H9 (cell line): Measurements from ENCODE around the gene CATSPERE. TPM values are rescaled to one million over a fixed set of nuclear protein-coding genes. Genes with fewer than 3 reads are reported as not detected.

Source experiments
- DNase-seq: peaks from one replicate; pipeline ENCODE4 v3.0.0-alpha.2; 2017
- H2AFZ ChIP-seq: one replicate; pipeline ENCODE4 v1.6.1; 2013; ENCODE audit warnings: mild to moderate bottlenecking, low read length, control low read depth, moderate library complexity
- H2AK5ac ChIP-seq: 2 replicates; pipeline ENCODE4 v1.6.1; 2013; ENCODE audit warnings: low read length, control low read depth, mixed read lengths; ENCODE audit not compliant: insufficient read length
- H2BK120ac ChIP-seq: one replicate; pipeline ENCODE4 v1.6.1; 2013; ENCODE audit warnings: low read depth, mild to moderate bottlenecking, low read length, control low read depth, inconsistent platforms; ENCODE audit not compliant: poor library complexity, severe bottlenecking
- H2BK12ac ChIP-seq: 2 replicates; pipeline ENCODE4 v1.6.1; 2013; ENCODE audit warnings: low read length, control low read depth, mixed read lengths, low read depth; ENCODE audit not compliant: insufficient read length
- H2BK15ac ChIP-seq: 2 replicates; pipeline ENCODE4 v1.6.1; 2013; ENCODE audit warnings: low read depth, low read length, control low read depth
- H2BK20ac ChIP-seq: one replicate; pipeline ENCODE4 v1.6.1; 2013; ENCODE audit warnings: low read depth, mild to moderate bottlenecking, low read length, control low read depth, inconsistent platforms; ENCODE audit not compliant: poor library complexity, severe bottlenecking
- H2BK5ac ChIP-seq: 2 replicates; pipeline ENCODE4 v1.6.1; 2013; ENCODE audit warnings: low read length, control low read depth, mixed read lengths; ENCODE audit not compliant: insufficient read length
- H3K14ac ChIP-seq: 2 replicates; pipeline ENCODE4 v1.6.1; 2013; ENCODE audit warnings: low read length, control low read depth; ENCODE audit not compliant: insufficient read depth
- H3K18ac ChIP-seq: 2 replicates; pipeline ENCODE4 v1.6.1; 2013; ENCODE audit warnings: low read depth, mild to moderate bottlenecking, mixed read lengths, low read length, control low read depth; ENCODE audit not compliant: insufficient read length
- H3K23ac ChIP-seq: 2 replicates; pipeline ENCODE4 v1.6.1; 2013; ENCODE audit warnings: low read length, control low read depth, mixed read lengths, low read depth; ENCODE audit not compliant: insufficient read length
- H3K23me2 ChIP-seq: 2 replicates; pipeline ENCODE4 v1.6.1; 2013; ENCODE audit warnings: low read depth, mild to moderate bottlenecking, mixed read lengths, low read length, control low read depth; ENCODE audit not compliant: insufficient read length, poor library complexity, severe bottlenecking
- H3K27ac ChIP-seq: 2 replicates; pipeline ENCODE4 v1.5.1; 2013; ENCODE audit warnings: low read length, control low read depth, mixed read lengths, low read depth; ENCODE audit not compliant: insufficient read length
- H3K27me3 ChIP-seq: 2 replicates; pipeline ENCODE4 v1.6.1; 2013; ENCODE audit warnings: low read length, control low read depth, inconsistent platforms; ENCODE audit not compliant: insufficient read depth
- H3K4ac ChIP-seq: 2 replicates; pipeline ENCODE4 v1.6.1; 2013; ENCODE audit warnings: low read depth, mild to moderate bottlenecking, control low read depth, inconsistent platforms, low read length, moderate library complexity
- H3K4me1 ChIP-seq: 2 replicates; pipeline ENCODE4 v1.6.1; 2013; ENCODE audit warnings: low read length, control low read depth, inconsistent platforms; ENCODE audit not compliant: insufficient read depth
- H3K4me2 ChIP-seq: 2 replicates; pipeline ENCODE4 v1.6.1; 2013; ENCODE audit warnings: low read length, control low read depth, mixed read lengths; ENCODE audit not compliant: insufficient read length, insufficient read depth
- H3K56ac ChIP-seq: 2 replicates; pipeline ENCODE4 v1.6.1; 2013; ENCODE audit warnings: low read depth, mild to moderate bottlenecking, mixed read lengths, low read length, control low read depth; ENCODE audit not compliant: insufficient read length
- H3K79me1 ChIP-seq: 2 replicates; pipeline ENCODE4 v1.6.1; 2013; ENCODE audit warnings: low read depth, mild to moderate bottlenecking, moderate library complexity, low read length, control low read depth, inconsistent platforms; ENCODE audit not compliant: insufficient read depth, poor library complexity, severe bottlenecking
- H3K79me2 ChIP-seq: 2 replicates; pipeline ENCODE4 v1.6.1; 2013; ENCODE audit warnings: low read length, control low read depth, inconsistent platforms; ENCODE audit not compliant: insufficient read depth
- H3K9ac ChIP-seq: 2 replicates; pipeline ENCODE4 v1.6.1; 2013; ENCODE audit warnings: low read length, control low read depth, mixed read lengths; ENCODE audit not compliant: insufficient read length; ENCODE audit errors: extremely low read depth
- H3K9me3 ChIP-seq: one replicate; pipeline ENCODE4 v1.6.1; 2013; ENCODE audit warnings: low read depth, low read length, inconsistent platforms; ENCODE audit not compliant: control insufficient read depth
- H3T11ph ChIP-seq: one replicate; pipeline ENCODE4 v1.6.1; 2013; ENCODE audit warnings: mild to moderate bottlenecking, low read length, control low read depth, inconsistent platforms
- H4K20me1 ChIP-seq: one replicate; pipeline ENCODE4 v1.6.1; 2013; ENCODE audit not compliant: control insufficient read depth, insufficient read length, insufficient read depth
- H4K5ac ChIP-seq: 2 replicates; pipeline ENCODE4 v1.6.1; 2013; ENCODE audit warnings: low read depth, mild to moderate bottlenecking, mixed read lengths, low read length, control low read depth; ENCODE audit not compliant: insufficient read length
- H4K8ac ChIP-seq: replicated peaks from 2 replicates; pipeline ENCODE4 v1.6.1; 2013; ENCODE audit warnings: low read length, control low read depth, mixed read lengths, low read depth; ENCODE audit not compliant: insufficient read length
- H4K91ac ChIP-seq: 2 replicates; pipeline ENCODE4 v1.6.1; 2013; ENCODE audit warnings: low read depth, mild to moderate bottlenecking, moderate library complexity, mixed read lengths, low read length, control low read depth; ENCODE audit not compliant: insufficient read length
- H3K27ac Mint-ChIP-seq, 3 experiments: 2 replicates in 2 of 3; 3 replicates in 1 of 3; pipeline ENCODE4 v1.8.0; 2020 to 2021; ENCODE audit warnings: mixed read lengths in 3 of 3, mild to moderate bottlenecking in 1 of 3, moderate library complexity in 1 of 3
- H3K27me3 Mint-ChIP-seq: 2 replicates; pipeline ENCODE4 v1.8.0; 2021; ENCODE audit warnings: low read depth, mild to moderate bottlenecking, moderate library complexity, mixed read lengths
- H3K36me3 Mint-ChIP-seq, 3 experiments: 2 replicates in 2 of 3; 3 replicates in 1 of 3; pipeline ENCODE4 v1.8.0; 2020 to 2021; ENCODE audit warnings: low read depth in 3 of 3, mixed read lengths in 3 of 3; ENCODE audit not compliant: insufficient read depth in 1 of 3
- H3K4me1 Mint-ChIP-seq, 2 experiments: 2 replicates each; pipeline ENCODE4 v1.8.0; 2020; ENCODE audit warnings: mixed read lengths in 2 of 2
- H3K4me3 Mint-ChIP-seq, 2 experiments: 2 replicates in 1 of 2; 3 replicates in 1 of 2; pipeline ENCODE4 v1.8.0; 2020 to 2021; ENCODE audit warnings: mild to moderate bottlenecking in 2 of 2, mixed read lengths in 2 of 2, moderate library complexity in 1 of 2
- H3K9me3 Mint-ChIP-seq, 2 experiments: 2 replicates in 1 of 2; 3 replicates in 1 of 2; pipeline ENCODE4 v1.8.0; 2020; ENCODE audit warnings: mild to moderate bottlenecking in 2 of 2, mixed read lengths in 2 of 2, moderate library complexity in 1 of 2
- CTCF ChIP-seq: fragments of 200-600 bp; sonication (generic); conservative IDR thresholded peaks from 3 replicates; pipeline ENCODE4 v1.8.0; 2021; ENCODE audit warnings: antibody characterized with exemption, mild to moderate bottlenecking
- WGBS: extraction: QIAGEN DNeasy Blood & Tissue Kit; methylation state at CpG from one replicate; pipeline ENCODE4 v1.1.7; 2013; ENCODE audit warnings: missing lambda C conversion rate, low lambda C conversion rate, mixed read lengths; ENCODE audit not compliant: insufficient read length; ENCODE audit errors: extremely low coverage; 5-methylcytosine and 5-hydroxymethylcytosine counted together
- total RNA-seq: library from RNA; stranded (reverse); gene quantifications from 2 replicates; pipeline ENCODE4 v1.2.1, GENCODE V29; 2021

Gene CATSPERE
- total RNA-seq, 1 experiment from 2014 or later = 0.31 TPM

GRCh38 chr1:244412176-244412575 lies 48.9 kb upstream of the CATSPERE start:
- H3K9me3 Mint-ChIP-seq = no peaks in the 10 kb centered on the region

More at GRCh38 chr1:244412176-244412575, 48.9 kb upstream of the CATSPERE start:
- WGBS = no CpG with 5 or more reads among the region's 5 CpGs
- Histone ChIP-seq H3K18ac (no peak overlapping the region), H3K4ac (no peak overlapping the region), H3K56ac (no peak overlapping the region), H2AK5ac (no peak overlapping the region), H4K8ac (no peak overlapping the region), H4K20me1 (no peaks in the 10 kb centered on the region), H4K91ac (no peak overlapping the region), H2BK20ac (no peak overlapping the region), H3K9ac (no peak overlapping the region), H3K14ac (no peak overlapping the region), H2AFZ (no peak overlapping the region), H3K27ac (no peak overlapping the region), H2BK120ac (no peak overlapping the region), H3K79me2 (no peaks in the 10 kb centered on the region), H2BK15ac (no peak overlapping the region), H3K4me2 (no peak overlapping the region), H2BK5ac (no peak overlapping the region), H3K23ac (no peak overlapping the region), H3K23me2 (no peaks in the 10 kb centered on the region), H3K27me3 (no peaks in the 10 kb centered on the region), H3K4me1 (no peaks in the 10 kb centered on the region), H3K79me1 (no peaks in the 10 kb centered on the region), H3K9me3 (no peaks in the 10 kb centered on the region), H3T11ph (no peak overlapping the region), H2BK12ac (no peak overlapping the region), H4K5ac (no peak overlapping the region)
- no peak for TF ChIP-seq CTCF
- H3K4me1 Mint-ChIP-seq = peaks cover 20 to 21% of the 10 kb centered on the region in 2 experiments
- peaks cover 28 to 80% (median 73%) of the 10 kb centered on the region in 3 experiments; a peak in 6 of 7 replicates for H3K36me3 Mint-ChIP-seq
- no peaks in the 10 kb centered on the region for H3K27me3 Mint-ChIP-seq
- H3K4me3 Mint-ChIP-seq = no peak overlapping the region
- DNase-seq = no peak
- peak overlapping the region in 1 of 3 experiments; percentile 63; a peak in 2 of 7 replicates for H3K27ac Mint-ChIP-seq
